HCT116 (cell line): ENCODE results near the gene ZNF749. TPM values are rescaled to one million over a fixed set of nuclear protein-coding genes. Genes with fewer than 3 reads are reported as not detected.

ENCODE experiments used
- ATAC-seq: fragments of 200-7000 bp; cut with Tn5 transposase; 2 replicates; pipeline ENCODE4 v1.9.1; 2020; ENCODE audit warnings: mild to moderate bottlenecking, moderate library complexity
- BruUV-seq: library from RNA; stranded (reverse); fragments of 400-500 nt; replicated peaks from 2 replicates; lab custom pipeline; 2021; lab: Mats Ljungman, UMichigan
- CTCF ChIA-PET: fragments of 300-600 bp; sonication (Branson Sonifier 250); formaldehyde crosslinking; loops from one replicate; lab custom pipeline; 2021; ENCODE audit warnings: antibody characterized with exemption; lab: Charles Lee
- POLR2A ChIA-PET: fragments of 300-600, 350-600 bp; sonication (Branson Sonifier 250); formaldehyde crosslinking; loops from one replicate; lab custom pipeline; 2021; ENCODE audit warnings: antibody characterized with exemption; lab: Charles Lee
- RAD21 ChIA-PET, 2 experiments: fragments of 300-600 bp; sonication (Branson Sonifier 250); formaldehyde crosslinking; loops; one replicate each; lab custom pipeline; 2023; ENCODE audit warnings: low total read pairs in 2 of 2; ENCODE audit not compliant: uncharacterized antibody in 2 of 2, unreplicated experiment in 2 of 2, low non-redundant PET in 1 of 2; lab: Charles Lee
- DNase-seq: peaks from one replicate; pipeline ENCODE4 v3.0.0-alpha.2; 2010; ENCODE audit warnings: low read depth, low spot score
- H2AFZ ChIP-seq: fragments of 200-600 bp; shearing (Covaris generic), sonication (generic); 2 replicates; pipeline ENCODE4 v1.6.1; 2017; ENCODE audit warnings: low read depth, mixed run types, mixed read lengths, antibody characterized with exemption, low read length; ENCODE audit not compliant: poor library complexity, severe bottlenecking
- H3K27ac ChIP-seq: 2 replicates; pipeline ENCODE4 v1.5.1; 2012; ENCODE audit warnings: low read depth, low read length
- H3K27me3 ChIP-seq: fragments of 200-600 bp; sonication (generic); 2 replicates; pipeline ENCODE4 v1.6.1; 2016; ENCODE audit warnings: mixed run types, low read length, mixed read lengths; ENCODE audit not compliant: insufficient read depth
- H3K36me3 ChIP-seq, 2 experiments: fragments of 200-500 bp in 1 of 2; fragments of 200-600 bp in 1 of 2; sonication (Bioruptor generic) in 1 of 2; sonication (generic) in 1 of 2; 2 replicates each; pipeline versions ENCODE4 v1.5.1 to v1.6.1; 2014 to 2016; ENCODE audit warnings: low read length in 2 of 2, inconsistent platforms in 1 of 2, mixed read lengths in 1 of 2, mixed run types in 1 of 2; ENCODE audit not compliant: insufficient read depth in 2 of 2, control insufficient read depth in 1 of 2
- H3K4me1 ChIP-seq, 2 experiments: fragments of 200-600 bp in 1 of 2; sonication (generic) in 1 of 2; 2 replicates each; pipeline versions ENCODE4 v1.5.1 to v1.6.1; 2012 to 2017; ENCODE audit warnings: low read length in 2 of 2, inconsistent platforms in 1 of 2, mild to moderate bottlenecking in 1 of 2, mixed read lengths in 1 of 2, mixed run types in 1 of 2, moderate library complexity in 1 of 2; ENCODE audit not compliant: insufficient read depth in 2 of 2, control insufficient read depth in 1 of 2
- H3K4me2 ChIP-seq: fragments of 200-600 bp; sonication (generic); 2 replicates; pipeline ENCODE4 v1.6.1; 2017; ENCODE audit warnings: mixed run types, low read length, mixed read lengths
- H3K4me3 ChIP-seq, 2 experiments: fragments of 200-600 bp in 1 of 2; sonication (generic) in 1 of 2; replicated peaks in 1 of 2; 2 replicates each; pipeline ENCODE4 v1.5.1; 2011 to 2016; ENCODE audit warnings: low read length in 2 of 2, control low read depth in 1 of 2, low read depth in 1 of 2, mild to moderate bottlenecking in 1 of 2, mixed read lengths in 1 of 2, mixed run types in 1 of 2
- H3K79me2 ChIP-seq: fragments of 200-600 bp; sonication (generic); 2 replicates; pipeline ENCODE4 v1.6.1; 2017; ENCODE audit warnings: mild to moderate bottlenecking, mixed run types, low read length, moderate library complexity, mixed read lengths; ENCODE audit not compliant: insufficient read depth
- H3K9ac ChIP-seq: fragments of 200-600 bp; sonication (generic); 2 replicates; pipeline ENCODE4 v1.6.1; 2016; ENCODE audit warnings: low read length, mixed read lengths
- H3K9me2 ChIP-seq: fragments of 200-600 bp; sonication (generic), shearing (Covaris generic); 2 replicates; pipeline ENCODE4 v1.6.1; 2017; ENCODE audit warnings: mixed run types, mild to moderate bottlenecking, moderate library complexity; ENCODE audit not compliant: insufficient read depth
- H3K9me3 ChIP-seq, 2 experiments: fragments of 200-500 bp in 1 of 2; fragments of 200-600 bp in 1 of 2; sonication (Bioruptor generic) in 1 of 2; sonication (generic) in 1 of 2; 2 replicates each; pipeline ENCODE4 v1.6.1; 2014 to 2017; ENCODE audit warnings: low read length in 2 of 2, mixed read lengths in 2 of 2, inconsistent platforms in 1 of 2, low read depth in 1 of 2, mild to moderate bottlenecking in 1 of 2, mixed run types in 1 of 2, moderate library complexity in 1 of 2; ENCODE audit not compliant: control insufficient read depth in 1 of 2, insufficient read depth in 1 of 2
- H4K20me1 ChIP-seq: fragments of 200-600 bp; sonication (generic), shearing (Covaris generic); 2 replicates; pipeline ENCODE4 v1.6.1; 2017; ENCODE audit warnings: mixed run types, mild to moderate bottlenecking, moderate library complexity; ENCODE audit not compliant: insufficient read depth
- CEBPB ChIP-seq: IDR thresholded peaks from 2 replicates; pipeline ENCODE4 v1.6.1; 2012; ENCODE audit warnings: low read depth
- EGR1 ChIP-seq: IDR thresholded peaks from 2 replicates; pipeline ENCODE4 v1.6.1; 2012; ENCODE audit warnings: low read depth
- ELF1 ChIP-seq: IDR thresholded peaks from 2 replicates; pipeline ENCODE4 v1.6.1; 2012; ENCODE audit warnings: low read depth, borderline replicate concordance
- EZH2 ChIP-seq: fragments of 200-600 bp; sonication (generic); IDR thresholded peaks from 2 replicates; pipeline ENCODE4 v1.6.1; 2017; ENCODE audit warnings: antibody characterized with exemption, mixed run types
- FOSL1 ChIP-seq: IDR thresholded peaks from 2 replicates; pipeline ENCODE4 v1.6.1; 2012; ENCODE audit warnings: low read depth
- JUND ChIP-seq: IDR thresholded peaks from 2 replicates; pipeline ENCODE4 v1.6.1; 2012
- POLR2AphosphoS5 ChIP-seq: IDR thresholded peaks from 2 replicates; pipeline ENCODE4 v1.6.1; 2011; ENCODE audit warnings: mild to moderate bottlenecking, low read depth, low read length, moderate library complexity
- RAD21 ChIP-seq: IDR thresholded peaks from 2 replicates; pipeline ENCODE4 v1.6.1; 2012; ENCODE audit warnings: low read depth, mild to moderate bottlenecking
- SIN3A ChIP-seq: IDR thresholded peaks from 2 replicates; pipeline ENCODE4 v1.6.1; 2012; ENCODE audit warnings: low read depth
- SP1 ChIP-seq: IDR thresholded peaks from 2 replicates; pipeline ENCODE4 v1.6.1; 2012; ENCODE audit warnings: low read depth
- TCF7L2 ChIP-seq: IDR thresholded peaks from 2 replicates; pipeline ENCODE4 v1.7.0; 2011; ENCODE audit warnings: borderline replicate concordance, inconsistent platforms; ENCODE audit not compliant: insufficient read depth, insufficient read length; ENCODE audit errors: extremely low read depth
- YY1 ChIP-seq: IDR thresholded peaks from 2 replicates; pipeline ENCODE4 v1.6.1; 2011; ENCODE audit warnings: low read length, low read depth, moderate library complexity, mild to moderate bottlenecking; ENCODE audit not compliant: insufficient replicate concordance; ENCODE audit errors: extremely low read depth
- ZNF274 ChIP-seq: fragments of 200-500 bp; sonication (Bioruptor generic); IDR thresholded peaks from 2 replicates; pipeline ENCODE4 v1.6.1; 2014; ENCODE audit warnings: mild to moderate bottlenecking, low read depth, low read length, inconsistent platforms
- intact Hi-C: fragments of 100-400 bp; cut with micrococcal nuclease; formaldehyde crosslinking; loops from 2 replicates; pipeline ENCODE4 v1.10.0; 2022
- total RNA-seq: library from RNA; stranded (reverse); gene quantifications from one replicate; pipeline ENCODE4 v1.2.1, GENCODE V29; 2021; ENCODE audit not compliant: unreplicated experiment

ZNF749 gene
- total RNA-seq, 1 experiment from 2014 or later = 18.0 TPM

DNA sequence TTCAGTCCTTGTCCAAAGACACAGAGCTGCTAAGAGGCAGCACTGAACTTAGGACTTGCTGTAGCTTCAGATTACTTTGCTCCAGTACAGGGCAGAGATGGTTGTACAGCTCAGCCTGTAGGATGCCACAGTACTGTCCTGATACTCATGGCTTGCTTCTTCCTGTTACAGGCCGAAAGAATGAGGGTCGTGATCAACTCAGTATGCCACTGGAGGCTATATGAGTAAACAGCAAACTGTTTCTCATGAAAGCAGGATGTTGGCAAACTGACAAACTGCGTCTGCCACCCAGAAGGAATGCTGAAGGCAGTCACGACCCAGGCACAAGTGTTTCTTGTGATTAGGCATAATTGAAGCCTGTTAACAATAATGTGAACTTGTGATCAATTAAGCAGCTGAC lies 2.8 kb downstream of the ZNF749 start:
- no TSS peak for BruUV-seq
- H3K79me2 ChIP-seq = peaks cover 62% of the 10 kb centered on the region
- no peak overlapping the region for H3K9ac ChIP-seq
- no peak overlapping the region for H3K4me2 ChIP-seq
- H3K4me3 ChIP-seq = no peak overlapping the region
- TF ChIP-seq TCF7L2 = no peak
- TF ChIP-seq YY1 = no peak
- TF ChIP-seq ZNF274 = no peak
- TF ChIP-seq ELF1 = no peak
- TF ChIP-seq JUND = no peak
- no peak for TF ChIP-seq POLR2AphosphoS5
- TF ChIP-seq SIN3A = no peak
- no peak for TF ChIP-seq RAD21
- no peak for TF ChIP-seq CEBPB
- TF ChIP-seq SP1 = no peak
- TF ChIP-seq, all 23 proteins: peak for 0
- Histone ChIP-seq H3K9me2 (no peaks in the 10 kb centered on the region), H3K4me1 (peaks cover 0 to 16% of the 10 kb centered on the region in 2 experiments; a peak in 3 of 4 replicates), H2AFZ (no peak overlapping the region), H3K36me3 (peaks cover 4 to 12% of the 10 kb centered on the region in 2 experiments; a peak in 2 of 4 replicates), H4K20me1 (no peaks in the 10 kb centered on the region), H3K27me3 (no peaks in the 10 kb centered on the region), H3K9me3 (peaks cover 0 to 5% of the 10 kb centered on the region in 2 experiments; a peak in 1 of 4 replicates), H3K27ac (no peak overlapping the region)
- ChIA-PET POLR2A (no interaction called here), CTCF (no interaction called here), RAD21 (no interaction called here)
- intact Hi-C loops = loop anchor here (10.0 kb wide), 1 partner anchor 137 kb away; the partner anchor contains the start of gene ZNF416
- DNase-seq = no peak
- ATAC-seq = no peak

DNA sequence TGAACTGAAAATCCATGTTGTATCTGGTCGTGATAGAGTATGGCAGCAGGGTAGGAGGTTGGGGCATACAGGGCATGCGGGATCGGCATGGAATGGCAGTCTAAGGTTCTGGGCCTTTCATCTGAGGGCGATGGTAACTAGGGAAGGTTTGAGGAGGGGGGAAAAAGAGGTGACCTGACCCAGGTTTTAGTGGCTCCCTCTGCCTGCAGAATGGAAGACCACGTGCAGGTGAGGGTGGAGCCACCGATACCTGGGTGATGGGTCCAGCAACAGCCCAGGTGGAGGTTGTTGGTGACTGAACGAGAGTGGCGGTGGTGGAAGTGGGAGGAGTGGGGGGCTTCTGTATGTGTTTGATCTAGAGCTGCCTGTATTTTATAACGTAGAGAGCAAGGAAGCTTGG lies 3.8 kb downstream of the ZNF749 start:
- no peak for DNase-seq
- H2AFZ ChIP-seq = no peak overlapping the region
- ChIA-PET POLR2A (no interaction called here), CTCF (no interaction called here), RAD21 (no interaction called here)
- H3K4me3 ChIP-seq = no peak overlapping the region
- no peaks in the 10 kb centered on the region for H3K27me3 ChIP-seq
- no peaks in the 10 kb centered on the region for H4K20me1 ChIP-seq
- ATAC-seq = no peak
- BruUV-seq = no TSS peak
- H3K4me1 ChIP-seq = peaks cover 0 to 16% of the 10 kb centered on the region in 2 experiments; a peak in 3 of 4 replicates
- peaks cover 0 to 5% of the 10 kb centered on the region in 2 experiments; a peak in 2 of 4 replicates for H3K9me3 ChIP-seq
- no peak overlapping the region for H3K9ac ChIP-seq
- peaks cover 64% of the 10 kb centered on the region for H3K79me2 ChIP-seq
- TF ChIP-seq SIN3A (no peak), CEBPB (no peak), SP1 (no peak), EGR1 (no peak), YY1 (no peak), EZH2 (no peak), FOSL1 (no peak), ZNF274 (no peak)
- no peaks in the 10 kb centered on the region for H3K9me2 ChIP-seq
- peaks cover 8 to 22% of the 10 kb centered on the region in 2 experiments; a peak in 3 of 4 replicates for H3K36me3 ChIP-seq
- intact Hi-C loops = loop anchor here (10.0 kb wide), 1 partner anchor 136 kb away; the partner anchor contains the start of gene ZNF416
- H3K27ac ChIP-seq = no peak overlapping the region
- no peak overlapping the region for H3K4me2 ChIP-seq
